ENCODE data around the gene ATP11A.
"Not testable (repeated sequence)": the region's sequence is repeated elsewhere in the genome, so short reads cannot be mapped to it uniquely, and the experiment has no call there.

ATP11A gene

GRCh38 chr13:112783978-112784371 is 94.1 kb downstream of the ATP11A start:
- peaks cover 4% of the 10 kb centered on the region for H3K36me3 Mint-ChIP-seq
- H3K27me3 Mint-ChIP-seq = no peaks in the 10 kb centered on the region
- peaks cover 12% of the 10 kb centered on the region for H3K4me1 Mint-ChIP-seq
- H3K4me3 Mint-ChIP-seq = no peak overlapping the region
- no peaks in the 10 kb centered on the region for H3K9me3 Mint-ChIP-seq
- no peak overlapping the region for H3K27ac Mint-ChIP-seq

GRCh38 chr13:112784811-112785482 is 95.1 kb downstream of the ATP11A start:
- Mint-ChIP-seq H3K27me3 (no peaks in the 10 kb centered on the region), H3K27ac (no peak overlapping the region), H3K4me3 (no peak overlapping the region), H3K9me3 (no peaks in the 10 kb centered on the region), H3K4me1 (peaks cover 12% of the 10 kb centered on the region), H3K36me3 (peaks cover 4% of the 10 kb centered on the region)

- Mint-ChIP-seq H3K27ac (no peak overlapping the region), H3K4me1 (peaks cover 12% of the 10 kb centered on the region)
Observed at GRCh38 chr13:112785483-112785856, 95.6 kb downstream of the ATP11A start.

GRCh38 chr13:112786810-112787209 is 97.0 kb downstream of the ATP11A start:
- H3K4me3 Mint-ChIP-seq, H3K9me3 Mint-ChIP-seq, H3K36me3 Mint-ChIP-seq, H3K27me3 Mint-ChIP-seq, H3K27ac Mint-ChIP-seq: not testable (repeated sequence)
- peaks cover 13% of the 10 kb centered on the region for H3K4me1 Mint-ChIP-seq

More at GRCh38 chr13:112785483-112785856, 95.6 kb downstream of the ATP11A start:
- Mint-ChIP-seq H3K36me3 (peaks cover 4% of the 10 kb centered on the region), H3K4me3 (no peak overlapping the region), H3K27me3 (no peaks in the 10 kb centered on the region), H3K9me3 (no peaks in the 10 kb centered on the region)

GRCh38 chr13:112790735-112791641 is 101.2 kb downstream of the ATP11A start:
- Mint-ChIP-seq H3K4me1 (peaks cover 11% of the 10 kb centered on the region), H3K27ac (no peak overlapping the region), H3K4me3 (no peak overlapping the region), H3K9me3 (no peaks in the 10 kb centered on the region), H3K36me3 (peaks cover 7% of the 10 kb centered on the region), H3K27me3 (no peaks in the 10 kb centered on the region)

GRCh38 chr13:112791663-112792440 is 102.0 kb downstream of the ATP11A start:
- no peaks in the 10 kb centered on the region for H3K27me3 Mint-ChIP-seq
- H3K36me3 Mint-ChIP-seq = peaks cover 11% of the 10 kb centered on the region
- peaks cover 14% of the 10 kb centered on the region for H3K4me1 Mint-ChIP-seq
- H3K4me3 Mint-ChIP-seq = no peak overlapping the region
- no peak overlapping the region for H3K27ac Mint-ChIP-seq
- H3K9me3 Mint-ChIP-seq = no peaks in the 10 kb centered on the region

GRCh38 chr13:112792511-112792910 is 102.7 kb downstream of the ATP11A start:
- Mint-ChIP-seq H3K36me3 (peaks cover 11% of the 10 kb centered on the region), H3K4me3 (no peak overlapping the region), H3K27me3 (no peaks in the 10 kb centered on the region), H3K4me1 (peaks cover 14% of the 10 kb centered on the region), H3K27ac (no peak overlapping the region), H3K9me3 (no peaks in the 10 kb centered on the region)

- no peak overlapping the region for H3K27ac Mint-ChIP-seq
- no peaks in the 10 kb centered on the region for H3K9me3 Mint-ChIP-seq
- H3K36me3 Mint-ChIP-seq = peaks cover 11% of the 10 kb centered on the region
- H3K4me1 Mint-ChIP-seq = peaks cover 14% of the 10 kb centered on the region
- no peak overlapping the region for H3K4me3 Mint-ChIP-seq
- H3K27me3 Mint-ChIP-seq = no peaks in the 10 kb centered on the region
Observed at GRCh38 chr13:112793545-112794445, 104.0 kb downstream of the ATP11A start.

- H3K4me3 Mint-ChIP-seq = no peak overlapping the region
- H3K36me3 Mint-ChIP-seq = peaks cover 14% of the 10 kb centered on the region
- no peaks in the 10 kb centered on the region for H3K9me3 Mint-ChIP-seq
- H3K27me3 Mint-ChIP-seq = no peaks in the 10 kb centered on the region
- peaks cover 14% of the 10 kb centered on the region for H3K4me1 Mint-ChIP-seq
- no peak overlapping the region for H3K27ac Mint-ChIP-seq
Observed at GRCh38 chr13:112795277-112795676, 105.4 kb downstream of the ATP11A start.

- Mint-ChIP-seq H3K9me3 (no peaks in the 10 kb centered on the region), H3K27ac (peak overlapping the region; percentile 51), H3K4me3 (no peak overlapping the region), H3K4me1 (peaks cover 14% of the 10 kb centered on the region), H3K27me3 (no peaks in the 10 kb centered on the region), H3K36me3 (peaks cover 14% of the 10 kb centered on the region)
Observed at GRCh38 chr13:112796190-112796915, 106.5 kb downstream of the ATP11A start.

GRCh38 chr13:112799394-112799793 is 109.6 kb downstream of the ATP11A start:
- Mint-ChIP-seq H3K4me3 (no peak overlapping the region), H3K27ac (no peak overlapping the region), H3K27me3 (no peaks in the 10 kb centered on the region), H3K9me3 (no peaks in the 10 kb centered on the region), H3K4me1 (peaks cover 12% of the 10 kb centered on the region), H3K36me3 (peaks cover 9% of the 10 kb centered on the region)

- H3K4me1 Mint-ChIP-seq = peaks cover 17% of the 10 kb centered on the region
- no peaks in the 10 kb centered on the region for H3K9me3 Mint-ChIP-seq
- no peak overlapping the region for H3K4me3 Mint-ChIP-seq
- H3K36me3 Mint-ChIP-seq = peaks cover 9% of the 10 kb centered on the region
- no peak overlapping the region for H3K27ac Mint-ChIP-seq
- no peaks in the 10 kb centered on the region for H3K27me3 Mint-ChIP-seq
Observed at GRCh38 chr13:112800057-112800456, 110.2 kb downstream of the ATP11A start.

- peaks cover 17% of the 10 kb centered on the region for H3K4me1 Mint-ChIP-seq
- not testable (repeated sequence) for H3K36me3 Mint-ChIP-seq, H3K9me3 Mint-ChIP-seq, H3K4me3 Mint-ChIP-seq, H3K27me3 Mint-ChIP-seq, H3K27ac Mint-ChIP-seq
Observed at GRCh38 chr13:112800807-112801206, 111.0 kb downstream of the ATP11A start.

- H3K36me3 Mint-ChIP-seq = peaks cover 3% of the 10 kb centered on the region
- no peak overlapping the region for H3K27ac Mint-ChIP-seq
- no peaks in the 10 kb centered on the region for H3K9me3 Mint-ChIP-seq
- H3K4me1 Mint-ChIP-seq = peaks cover 13% of the 10 kb centered on the region
- H3K4me3 Mint-ChIP-seq = no peak overlapping the region
- no peaks in the 10 kb centered on the region for H3K27me3 Mint-ChIP-seq
Observed at GRCh38 chr13:112802802-112803195, 113.0 kb downstream of the ATP11A start.
